ENCODE data around the gene FRMD6. TPM values are rescaled to one million over a fixed set of nuclear protein-coding genes. Genes with fewer than 3 reads are reported as not detected.
"Not testable (repeated sequence)": the region's sequence is repeated elsewhere in the genome, so short reads cannot be mapped to it uniquely, and the experiment has no call there.

The FRMD6 gene
- total RNA-seq, 1 donor from 2014 or later: 5.5 TPM

GRCh38 chr14:51730098-51730497 lies 78.4 kb downstream of the FRMD6 start:
- peaks cover 2% of the 10 kb centered on the region for H3K4me1 Mint-ChIP-seq
- H3K4me3 Mint-ChIP-seq: no peak overlapping the region
- H3K27me3 Mint-ChIP-seq: peaks cover 8% of the 10 kb centered on the region
- DNase-seq: no peak
- intact Hi-C loops (cut with micrococcal nuclease): no loop called here
- no peaks in the 10 kb centered on the region for H3K9me3 Mint-ChIP-seq
- no peak overlapping the region for H3K27ac Mint-ChIP-seq
- peaks cover 5% of the 10 kb centered on the region for H3K36me3 Mint-ChIP-seq (ENCODE audit: low read depth)

DNA sequence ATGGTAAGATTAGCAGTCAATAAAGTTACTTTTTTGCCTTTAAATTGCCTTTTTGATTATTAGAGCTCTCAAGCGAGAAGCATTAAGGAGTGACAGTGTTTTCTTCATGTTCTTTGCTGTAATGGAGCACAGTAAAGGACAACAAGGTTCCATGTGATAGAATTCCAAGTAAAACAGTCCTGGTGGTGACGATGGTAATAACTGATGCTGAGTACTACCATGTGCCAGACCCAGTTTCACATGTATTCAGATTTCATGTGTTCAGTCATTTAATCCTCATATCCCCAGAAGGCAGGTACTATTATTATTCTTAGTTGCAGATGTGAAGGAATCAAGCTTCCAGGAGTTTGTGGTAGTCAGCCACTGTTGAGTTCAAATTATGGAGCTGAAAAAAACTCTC lies 79.0 kb downstream of the FRMD6 start:
- Mint-ChIP-seq H3K4me3 (no peak overlapping the region), H3K36me3 (ENCODE audit: low read depth) (peaks cover 5% of the 10 kb centered on the region), H3K4me1 (peaks cover 2% of the 10 kb centered on the region), H3K27ac (no peak overlapping the region), H3K9me3 (no peaks in the 10 kb centered on the region), H3K27me3 (peaks cover 10% of the 10 kb centered on the region)
- intact Hi-C loops (cut with micrococcal nuclease): no loop called here
- no peak for DNase-seq

DNA sequence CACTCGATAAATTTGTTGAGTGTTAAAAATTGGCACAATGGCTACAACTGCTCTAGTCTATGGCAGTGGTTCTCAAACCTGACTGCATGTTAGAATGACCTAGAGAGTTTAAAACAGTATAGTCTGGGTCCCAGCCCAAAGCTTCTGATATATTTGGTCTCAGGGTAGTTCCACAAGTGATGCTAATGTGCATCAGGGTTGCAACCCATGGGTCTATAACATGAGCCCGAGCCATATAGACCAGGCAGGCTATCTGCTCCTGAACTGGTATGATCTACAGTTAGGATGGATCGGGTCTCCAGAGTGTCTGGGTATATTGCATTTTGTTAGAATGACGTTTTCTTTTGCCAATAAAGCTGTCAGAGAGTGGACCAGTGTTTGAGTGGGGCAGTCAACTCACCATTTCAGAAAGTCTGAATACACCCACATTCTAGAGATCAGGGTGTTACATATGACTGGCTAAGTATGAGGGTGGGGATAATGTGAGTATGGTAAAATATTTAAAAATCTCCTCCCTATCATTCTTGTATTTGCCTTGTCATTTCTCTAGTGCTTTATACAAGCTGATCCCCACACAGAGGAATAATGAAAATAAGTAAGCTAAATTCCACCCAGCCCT lies 80.9 kb downstream of the FRMD6 start:
- intact Hi-C loops (cut with micrococcal nuclease): no loop called here
- H3K36me3 Mint-ChIP-seq (ENCODE audit: low read depth): peaks cover 2% of the 10 kb centered on the region
- H3K27ac Mint-ChIP-seq: no peak overlapping the region
- no peak for DNase-seq
- peaks cover 19% of the 10 kb centered on the region for H3K27me3 Mint-ChIP-seq
- H3K4me3 Mint-ChIP-seq: no peak overlapping the region
- no peaks in the 10 kb centered on the region for H3K9me3 Mint-ChIP-seq
- H3K4me1 Mint-ChIP-seq: no peaks in the 10 kb centered on the region

DNA sequence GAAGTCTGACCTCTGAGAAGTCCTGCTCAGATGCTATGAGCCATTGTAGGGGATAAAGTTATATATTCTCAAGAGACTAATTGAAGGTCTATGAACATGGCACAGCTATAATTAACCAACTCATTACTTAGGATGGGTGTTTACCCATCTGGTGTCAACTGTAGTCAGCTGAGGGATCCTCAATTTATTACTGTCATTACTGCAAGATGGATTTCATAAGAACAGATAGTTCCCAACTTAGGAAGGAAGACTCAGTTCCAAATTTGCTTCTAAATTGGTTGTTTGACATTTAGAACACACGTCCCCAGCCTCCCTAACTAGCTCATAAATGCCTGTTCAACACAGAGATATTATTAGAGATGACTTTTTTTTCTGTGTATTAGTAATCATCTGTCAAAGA lies 81.4 kb downstream of the FRMD6 start:
- Mint-ChIP-seq H3K4me1 (no peaks in the 10 kb centered on the region), H3K27ac (no peak overlapping the region), H3K4me3 (no peak overlapping the region), H3K27me3 (peaks cover 19% of the 10 kb centered on the region), H3K9me3 (no peaks in the 10 kb centered on the region), H3K36me3 (ENCODE audit: low read depth) (no peaks in the 10 kb centered on the region)
- intact Hi-C loops (cut with micrococcal nuclease): no loop called here
- DNase-seq: no peak

- Mint-ChIP-seq H3K9me3 (no peaks in the 10 kb centered on the region), H3K4me3 (no peak overlapping the region), H3K36me3 (ENCODE audit: low read depth) (no peaks in the 10 kb centered on the region), H3K4me1 (no peaks in the 10 kb centered on the region), H3K27me3 (peaks cover 25% of the 10 kb centered on the region), H3K27ac (no peak overlapping the region)
- intact Hi-C loops (cut with micrococcal nuclease): no loop called here
- no peak for DNase-seq
Measured at GRCh38 chr14:51735851-51736250, 84.1 kb downstream of the FRMD6 start.

- intact Hi-C loops (cut with micrococcal nuclease): no loop called here
- no peaks in the 10 kb centered on the region for H3K4me1 Mint-ChIP-seq
- no peak for DNase-seq
- H3K4me3 Mint-ChIP-seq: no peak overlapping the region
- no peaks in the 10 kb centered on the region for H3K36me3 Mint-ChIP-seq (ENCODE audit: low read depth)
- no peak overlapping the region for H3K27ac Mint-ChIP-seq
- no peaks in the 10 kb centered on the region for H3K9me3 Mint-ChIP-seq
- H3K27me3 Mint-ChIP-seq: peaks cover 18% of the 10 kb centered on the region
Measured at GRCh38 chr14:51738754-51739153, 87.0 kb downstream of the FRMD6 start.

DNA sequence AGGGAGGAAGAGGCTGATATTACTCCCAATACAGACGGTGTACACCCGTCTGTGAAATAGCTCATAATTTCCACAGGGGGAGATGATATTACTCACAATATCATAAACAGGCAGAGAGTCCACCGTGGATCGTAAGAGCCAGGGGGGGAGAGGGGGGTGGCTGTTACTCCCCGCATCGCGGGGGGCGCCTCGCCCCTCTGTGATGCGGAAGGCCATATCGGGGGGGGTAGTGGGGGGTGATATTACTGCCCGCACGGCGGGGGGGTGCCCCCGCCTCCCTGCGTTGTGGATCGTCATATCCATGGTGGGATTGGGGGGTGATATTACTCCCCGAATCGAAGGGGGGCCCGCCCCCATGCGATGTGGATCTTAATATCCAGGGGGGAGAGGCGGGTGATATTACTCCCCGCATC lies 91.9 kb downstream of the FRMD6 start:
- intact Hi-C loops (cut with micrococcal nuclease): loop anchor here (5.0 kb wide), 3 partner anchors 34 to 784 kb away; partner anchors contain the start of gene FRMD6
- H3K27me3 Mint-ChIP-seq: peaks cover 3% of the 10 kb centered on the region
- H3K4me1 Mint-ChIP-seq: no peaks in the 10 kb centered on the region
- H3K27ac Mint-ChIP-seq: no peak overlapping the region
- H3K4me3 Mint-ChIP-seq: no peak overlapping the region
- DNase-seq: peak; percentile 77
- H3K9me3 Mint-ChIP-seq: no peaks in the 10 kb centered on the region
- H3K36me3 Mint-ChIP-seq (ENCODE audit: low read depth): no peaks in the 10 kb centered on the region

GRCh38 chr14:51744372-51745130 lies 92.8 kb downstream of the FRMD6 start:
- Mint-ChIP-seq H3K27ac (peak overlapping the region; percentile 48), H3K4me3 (no peak overlapping the region), H3K27me3 (no peaks in the 10 kb centered on the region), H3K9me3 (no peaks in the 10 kb centered on the region), H3K36me3 (ENCODE audit: low read depth) (no peaks in the 10 kb centered on the region), H3K4me1 (no peaks in the 10 kb centered on the region)
- intact Hi-C loops (cut with micrococcal nuclease): loop anchor here (5.0 kb wide), 3 partner anchors 33 to 783 kb away; partner anchors contain the start of gene FRMD6
- DNase-seq: peak; percentile 79

DNA sequence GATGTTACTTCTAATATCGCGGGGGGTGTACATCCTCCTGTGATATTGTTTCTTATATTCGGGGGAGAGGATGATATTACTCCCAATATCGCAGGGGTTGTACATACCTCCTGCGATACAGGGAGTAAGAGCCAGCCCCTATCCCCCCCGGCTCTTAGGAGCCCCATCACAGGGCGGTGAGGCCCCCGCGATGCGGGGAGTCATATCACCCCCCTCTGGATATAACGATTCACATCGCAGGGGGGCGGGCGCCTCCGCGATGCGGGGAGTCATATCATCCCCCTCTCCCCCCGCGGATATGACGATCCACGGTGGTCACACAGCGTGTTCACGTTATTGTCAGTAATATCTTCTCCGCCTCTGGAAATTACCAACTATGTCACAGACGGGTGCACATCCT lies 95.1 kb downstream of the FRMD6 start:
- H3K4me1 Mint-ChIP-seq; H3K9me3 Mint-ChIP-seq; H3K27ac Mint-ChIP-seq; H3K4me3 Mint-ChIP-seq; H3K27me3 Mint-ChIP-seq; intact Hi-C loops (cut with micrococcal nuclease); H3K36me3 Mint-ChIP-seq (ENCODE audit: low read depth): not testable (repeated sequence)
- DNase-seq: peak; percentile 78

- DNase-seq: no peak
- no peaks in the 10 kb centered on the region for H3K9me3 Mint-ChIP-seq
- H3K4me1 Mint-ChIP-seq: no peaks in the 10 kb centered on the region
- no peak overlapping the region for H3K4me3 Mint-ChIP-seq
- no peaks in the 10 kb centered on the region for H3K36me3 Mint-ChIP-seq (ENCODE audit: low read depth)
- no peak overlapping the region for H3K27ac Mint-ChIP-seq
- intact Hi-C loops (cut with micrococcal nuclease): no loop called here
- no peaks in the 10 kb centered on the region for H3K27me3 Mint-ChIP-seq
Measured at GRCh38 chr14:51750542-51750941, 98.8 kb downstream of the FRMD6 start.

DNA sequence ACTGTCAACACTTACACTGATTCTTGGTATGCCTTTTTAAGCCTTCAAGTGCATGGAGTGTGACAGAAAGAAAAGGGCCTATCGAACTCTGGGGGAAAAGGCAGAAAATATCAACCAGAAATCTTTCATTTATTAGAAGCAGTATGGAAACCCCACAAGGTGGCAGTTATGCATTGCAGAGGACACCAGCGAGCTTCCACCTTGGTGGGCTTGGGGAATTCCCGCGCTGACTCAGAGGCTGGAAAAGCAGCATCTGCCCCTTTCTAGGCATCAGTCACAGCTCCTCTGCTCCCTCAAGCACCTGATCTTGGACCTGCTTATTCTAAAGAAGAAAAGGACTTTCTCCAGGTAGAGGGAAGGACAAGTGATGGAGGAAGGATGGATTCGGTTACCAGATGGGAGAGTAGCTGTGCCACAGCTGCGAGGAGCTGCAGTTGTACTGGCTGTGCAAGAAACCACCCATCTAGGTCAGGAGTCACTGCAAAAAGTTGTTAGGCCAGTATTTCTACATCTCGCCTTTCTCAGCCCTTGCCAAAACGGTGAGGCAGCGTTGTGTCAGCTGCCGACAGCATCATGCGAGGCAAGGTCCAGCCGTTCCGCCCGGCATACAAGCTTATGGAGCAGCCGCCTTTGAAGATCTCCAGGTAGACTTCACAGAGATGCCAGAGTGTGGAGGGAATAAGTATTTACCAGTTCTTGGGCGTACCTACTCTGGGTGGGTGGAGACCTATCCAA lies 100.1 kb downstream of the FRMD6 start:
- H3K4me1 Mint-ChIP-seq; H3K27ac Mint-ChIP-seq; H3K4me3 Mint-ChIP-seq; DNase-seq; intact Hi-C loops (cut with micrococcal nuclease); H3K36me3 Mint-ChIP-seq (ENCODE audit: low read depth); H3K27me3 Mint-ChIP-seq; H3K9me3 Mint-ChIP-seq: not testable (repeated sequence)

DNA sequence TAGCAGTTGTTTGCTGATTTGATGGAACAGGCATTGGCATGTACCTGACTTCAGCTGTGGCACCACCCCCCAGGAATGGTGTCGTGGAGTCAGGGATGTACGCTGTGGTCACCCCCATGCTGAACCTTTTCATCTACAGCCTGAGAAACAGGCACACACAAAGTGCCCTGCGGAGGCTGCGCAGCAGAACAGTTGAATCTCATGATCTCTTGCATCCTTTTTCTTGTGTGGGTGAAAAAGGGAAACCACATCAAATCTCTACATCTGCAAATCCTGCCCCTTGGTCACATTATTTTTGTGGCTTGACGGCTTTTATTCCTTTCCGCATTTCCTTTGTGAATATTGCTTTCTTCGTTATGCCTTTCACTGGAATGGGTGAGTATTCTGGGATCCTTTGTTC lies 106.0 kb downstream of the FRMD6 start:
- H3K36me3 Mint-ChIP-seq (ENCODE audit: low read depth); H3K27ac Mint-ChIP-seq; H3K4me3 Mint-ChIP-seq; H3K9me3 Mint-ChIP-seq; intact Hi-C loops (cut with micrococcal nuclease); H3K4me1 Mint-ChIP-seq; DNase-seq; H3K27me3 Mint-ChIP-seq: not testable (repeated sequence)

DNA sequence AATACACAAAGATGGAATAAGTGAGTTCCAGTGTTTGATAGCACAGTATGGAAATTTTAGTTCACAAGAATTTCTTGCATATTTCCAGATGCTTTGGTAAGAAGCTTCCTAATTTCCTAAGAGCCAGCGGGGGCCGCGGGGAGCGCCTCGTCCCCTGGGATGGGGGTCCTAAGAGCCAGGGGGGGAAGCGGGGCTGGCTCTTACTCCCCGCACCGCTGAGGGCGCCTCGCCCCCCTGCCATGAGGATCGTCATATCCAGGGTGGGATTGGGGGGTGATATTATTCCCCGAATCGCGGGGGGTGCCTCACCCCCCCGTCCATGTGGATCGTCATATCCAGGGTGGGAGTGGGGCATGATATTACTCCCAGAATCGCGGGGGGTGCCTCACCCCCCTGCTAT lies 108.2 kb downstream of the FRMD6 start:
- Mint-ChIP-seq H3K9me3 (no peaks in the 10 kb centered on the region), H3K27ac (no peak overlapping the region), H3K4me3 (no peak overlapping the region), H3K36me3 (ENCODE audit: low read depth) (no peaks in the 10 kb centered on the region), H3K27me3 (peaks cover 15% of the 10 kb centered on the region), H3K4me1 (peaks cover 3% of the 10 kb centered on the region)
- intact Hi-C loops (cut with micrococcal nuclease): no loop called here
- no peak for DNase-seq

DNA sequence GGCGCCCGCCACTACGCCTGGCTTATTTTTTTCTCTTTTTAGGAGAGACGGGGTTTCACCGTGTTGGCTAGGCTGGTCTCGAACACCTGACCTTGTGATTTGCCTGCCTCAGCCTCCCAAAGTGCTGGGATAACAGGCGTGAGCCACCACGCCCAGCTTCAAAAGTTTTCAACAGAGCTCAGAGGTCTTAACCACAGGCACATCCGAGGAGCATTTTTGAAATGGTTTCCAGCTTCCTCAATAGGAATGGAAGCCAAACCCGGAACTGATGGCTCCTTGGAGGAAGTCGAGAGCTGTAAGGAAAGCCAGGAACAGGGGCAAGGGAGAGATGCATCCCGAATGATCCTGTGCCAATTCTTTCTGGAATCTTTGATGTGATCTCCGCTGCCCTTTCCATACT lies 114.0 kb downstream of the FRMD6 start:
- H3K9me3 Mint-ChIP-seq; H3K27ac Mint-ChIP-seq; DNase-seq; H3K4me1 Mint-ChIP-seq; H3K36me3 Mint-ChIP-seq (ENCODE audit: low read depth); H3K4me3 Mint-ChIP-seq; intact Hi-C loops (cut with micrococcal nuclease): not testable (repeated sequence)
- H3K27me3 Mint-ChIP-seq: peaks cover 12% of the 10 kb centered on the region

Data from activated CD4-positive, alpha-beta T cell treated with anti-CD3 and anti-CD28 coated beads, Interleukin-2, amount 10 ng/mL, durations not matched to agents 24 days and 14 days (primary cell).